IMR-90 (cell line): Measurements from ENCODE around the gene LPAR2. TPM values are rescaled to one million over a fixed set of nuclear protein-coding genes. Genes with fewer than 3 reads are reported as not detected.

Experiments used
- ATAC-seq: fragments of 200-7000 bp; cut with Tn5 transposase; 2 replicates; pipeline ENCODE4 v1.9.1; 2020; ENCODE audit warnings: low read depth, mild to moderate bottlenecking, moderate library complexity
- BruUV-seq: library from RNA; stranded (reverse); fragments of 400-500 nt; replicated peaks from 2 replicates; lab custom pipeline; 2021; lab: Mats Ljungman, UMichigan
- CTCF ChIA-PET: fragments of 300-600 bp; formaldehyde crosslinking; extraction: SDS; loops from one replicate; lab custom pipeline; 2021; ENCODE audit warnings: antibody characterized with exemption; lab: Yijun Ruan, JAX
- POLR2A ChIA-PET: fragments of 300-600 bp; sonication (Branson Sonifier 250); formaldehyde crosslinking; loops from one replicate; lab custom pipeline; 2022; ENCODE audit warnings: antibody characterized with exemption; ENCODE audit not compliant: unreplicated experiment; lab: Charles Lee
- DNase-seq: peaks from one replicate; pipeline ENCODE4 v3.0.0; 2013
- H2AFZ ChIP-seq: replicated peaks from 2 replicates; pipeline ENCODE3; 2013; ENCODE audit warnings: low read length, mild to moderate bottlenecking; ENCODE audit not compliant: poor library complexity
- H2AK5ac ChIP-seq: 2 replicates; pipeline ENCODE4 v1.6.1; 2013; ENCODE audit warnings: low read depth, low read length, inconsistent platforms
- H2AK9ac ChIP-seq: replicated peaks from 2 replicates; pipeline ENCODE3; 2013; ENCODE audit warnings: mild to moderate bottlenecking, low read depth, low read length, moderate library complexity; ENCODE audit not compliant: poor library complexity
- H2BK120ac ChIP-seq: 2 replicates; pipeline ENCODE4 v1.6.1; 2013; ENCODE audit warnings: low read depth, low read length, inconsistent platforms
- H2BK15ac ChIP-seq: 3 replicates; pipeline ENCODE4 v1.6.1; 2013; ENCODE audit warnings: low read depth, low read length, inconsistent platforms
- H2BK20ac ChIP-seq: 2 replicates; pipeline ENCODE4 v1.6.1; 2013; ENCODE audit warnings: low read depth, mild to moderate bottlenecking, inconsistent platforms, low read length, moderate library complexity
- H2BK5ac ChIP-seq: 2 replicates; pipeline ENCODE4 v1.6.1; 2013; ENCODE audit warnings: mild to moderate bottlenecking, low read depth, low read length, inconsistent platforms; ENCODE audit not compliant: poor library complexity, severe bottlenecking
- H3K14ac ChIP-seq: replicated peaks from 2 replicates; pipeline ENCODE4 v1.6.1; 2013; ENCODE audit warnings: low read depth, low read length, inconsistent platforms
- H3K18ac ChIP-seq: 2 replicates; pipeline ENCODE4 v1.6.1; 2013; ENCODE audit warnings: low read depth, low read length, control low read depth
- H3K23ac ChIP-seq: 2 replicates; pipeline ENCODE4 v1.6.1; 2013; ENCODE audit warnings: low read depth, low read length, inconsistent platforms
- H3K27ac ChIP-seq: 2 replicates; pipeline ENCODE4 v1.5.1; 2013; ENCODE audit warnings: mild to moderate bottlenecking, control low read depth, low read length; ENCODE audit not compliant: insufficient read depth
- H3K27me3 ChIP-seq: 2 replicates; pipeline ENCODE4 v1.6.1; 2013; ENCODE audit warnings: low read length; ENCODE audit not compliant: control insufficient read depth, insufficient read depth
- H3K36me3 ChIP-seq: 2 replicates; pipeline ENCODE4 v1.6.1; 2013; ENCODE audit warnings: low read length, mixed read lengths; ENCODE audit not compliant: control insufficient read depth, insufficient read depth
- H3K4ac ChIP-seq: 2 replicates; pipeline ENCODE4 v1.6.1; 2013; ENCODE audit warnings: low read depth, low read length, inconsistent platforms
- H3K4me1 ChIP-seq: 2 replicates; pipeline ENCODE4 v1.6.1; 2013; ENCODE audit warnings: low read length, mixed read lengths; ENCODE audit not compliant: control insufficient read depth, insufficient read depth
- H3K4me2 ChIP-seq: 2 replicates; pipeline ENCODE4 v1.6.1; 2013; ENCODE audit warnings: low read depth, mild to moderate bottlenecking, control low read depth, low read length, moderate library complexity
- H3K4me3 ChIP-seq: 2 replicates; pipeline ENCODE4 v1.5.1; 2013; ENCODE audit warnings: low read depth, mild to moderate bottlenecking, control low read depth, low read length, moderate library complexity; ENCODE audit not compliant: insufficient read depth
- H3K56ac ChIP-seq: 2 replicates; pipeline ENCODE4 v1.6.1; 2013; ENCODE audit warnings: low read length, inconsistent platforms; ENCODE audit not compliant: insufficient read depth; ENCODE audit errors: extremely low read depth
- H3K79me1 ChIP-seq, 2 experiments: 2 replicates each; pipeline ENCODE4 v1.6.1; 2013; ENCODE audit warnings: low read length in 2 of 2, inconsistent platforms in 1 of 2, low read depth in 1 of 2
- H3K9ac ChIP-seq: 2 replicates; pipeline ENCODE4 v1.6.1; 2013; ENCODE audit warnings: low read depth, low read length, control low read depth
- H3K9me1 ChIP-seq: 2 replicates; pipeline ENCODE4 v1.6.1; 2013; ENCODE audit warnings: low read length, inconsistent platforms; ENCODE audit not compliant: insufficient read depth
- H3K9me3 ChIP-seq: 2 replicates; pipeline ENCODE4 v1.6.1; 2013; ENCODE audit warnings: low read length; ENCODE audit not compliant: control insufficient read depth, insufficient read depth
- H4K20me1 ChIP-seq: 2 replicates; pipeline ENCODE4 v1.6.1; 2013; ENCODE audit warnings: low read length, inconsistent platforms; ENCODE audit not compliant: insufficient read depth
- H4K5ac ChIP-seq: 2 replicates; pipeline ENCODE4 v1.6.1; 2013; ENCODE audit warnings: mild to moderate bottlenecking, low read depth, low read length, control low read depth
- H4K8ac ChIP-seq, 2 experiments: 2 replicates each; pipeline ENCODE4 v1.6.1; 2013; ENCODE audit warnings: low read depth in 2 of 2, low read length in 2 of 2, control low read depth in 1 of 2, inconsistent platforms in 1 of 2
- H4K91ac ChIP-seq: 2 replicates; pipeline ENCODE4 v1.6.1; 2013; ENCODE audit warnings: low read depth, low read length, inconsistent platforms; ENCODE audit not compliant: insufficient read depth
- NFE2L2 ChIP-seq: fragments of 150-350 bp; IDR thresholded peaks from 2 replicates; pipeline ENCODE4 v1.6.1; 2016; ENCODE audit warnings: low read depth, mild to moderate bottlenecking, low read length
- WGBS, 2 experiments: methylation state at CpG; one replicate each; pipeline versions ENCODE4 v1.1.5 to v1.1.7; 2013; ENCODE audit warnings: missing lambda C conversion rate in 2 of 2; ENCODE audit not compliant: insufficient read length in 1 of 2; ENCODE audit errors: extremely low coverage in 2 of 2; 5-methylcytosine and 5-hydroxymethylcytosine counted together
- dilution Hi-C: fragments of 300-500 bp; cut with HindIII; formaldehyde crosslinking; loops from one replicate; pipeline ENCODE4 v1.14.3; 2018; ENCODE audit warnings: low sequenced_read_pairs; ENCODE audit not compliant: unreplicated experiment
- in situ Hi-C: fragments of 300-500 bp; cut with MboI; formaldehyde crosslinking; loops from 3 replicates; pipeline ENCODE4 v1.14.3; 2019; ENCODE audit warnings: low sequenced_read_pairs, inconsistent platforms, mixed read lengths
- intact Hi-C: fragments of 100-400 bp; cut with micrococcal nuclease; formaldehyde crosslinking; loops from 2 replicates; pipeline ENCODE4 v1.10.0; 2022
- polyA plus RNA-seq, 3 experiments: library from polyadenylated mRNA; depleted of rRNA; stranded (reverse); fragments of >200 nt; gene quantifications; 2 replicates each; pipeline ENCODE4 v1.2.3, GENCODE V29; 2012; ENCODE audit warnings: low replicate concordance in 1 of 3
- total RNA-seq: library from RNA; depleted of rRNA; stranded (reverse); fragments of >200 nt; gene quantifications from 2 replicates; pipeline ENCODE4 v1.2.3, GENCODE V29; 2012

LPAR2 gene
- total and polyA plus RNA-seq, 2 of the 4 experiments (the other 2 are of a cell fraction) = under 0.01 to 5.4 TPM

DNA sequence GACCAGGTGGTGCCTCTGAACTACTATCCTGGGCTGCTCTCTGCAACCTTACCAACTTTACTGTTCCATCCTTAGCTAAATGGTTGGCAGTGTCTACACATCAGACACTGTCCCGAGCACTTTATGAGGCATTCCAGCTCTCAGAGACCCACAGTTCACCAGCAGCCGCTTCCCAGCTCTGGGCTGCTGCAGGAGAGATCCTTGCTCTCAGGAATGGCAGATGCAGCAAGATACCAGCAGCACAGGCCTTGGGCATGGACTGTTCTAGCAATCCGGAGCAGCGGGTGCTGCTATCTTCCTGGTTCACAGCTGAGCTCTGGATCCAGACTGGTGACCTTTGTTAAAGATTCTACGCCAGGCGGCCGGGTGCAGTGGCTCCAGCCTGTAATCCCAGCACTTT, 3.3 kb upstream of the LPAR2 start:
- Histone ChIP-seq H3K4me1 (no peaks in the 10 kb centered on the region), H3K36me3 (peaks cover 42% of the 10 kb centered on the region), H3K23ac (no peak overlapping the region), H2BK5ac (no peak overlapping the region), H2AK9ac (no peak overlapping the region), H2BK15ac (no peak overlapping the region), H3K56ac (no peak overlapping the region), H3K9me3 (no peaks in the 10 kb centered on the region), H3K9ac (no peak overlapping the region), H2BK120ac (no peak overlapping the region), H3K9me1 (peaks cover 3% of the 10 kb centered on the region), H4K20me1 (no peaks in the 10 kb centered on the region), H2AK5ac (no peak overlapping the region), H3K18ac (no peak overlapping the region), H4K5ac (no peak overlapping the region), H3K4ac (no peak overlapping the region), H3K4me2 (no peak overlapping the region), H2AFZ (no peak overlapping the region), H3K27me3 (no peaks in the 10 kb centered on the region; the same call in 1 of the 2 replicates), H4K8ac (no peak overlapping the region), H3K4me3 (no peak overlapping the region), H3K27ac (no peak overlapping the region), H4K91ac (no peak overlapping the region), H2BK20ac (no peak overlapping the region), H3K79me1 (no peaks in the 10 kb centered on the region), H3K14ac (no peak overlapping the region)
- intact Hi-C loops = no loop called here
- in situ Hi-C loops = loop anchor here (25.0 kb wide), 1 partner anchor 244 kb away; no protein-coding TSS in a partner anchor
- dilution Hi-C loops = no loop called here
- ATAC-seq = no peak
- BruUV-seq = no TSS peak
- 86% methylated on average over 4 of the region's 7 CpGs; no CpG with 5 or more reads in 1 of the 2 experiments for WGBS, 2 experiments
- ChIA-PET CTCF (no interaction called here), POLR2A (no interaction called here)
- no peak for DNase-seq
- no peak for TF ChIP-seq NFE2L2
